IMR-90 (cell line): ENCODE data around the gene CYRIA.

Experiments used
- CEBPB ChIP-seq: IDR thresholded peaks from 2 replicates; pipeline ENCODE4 v1.6.1; 2012; ENCODE audit warnings: low read depth, low read length, improper control_type of control experiment
- MAFK ChIP-seq: IDR thresholded peaks from 2 replicates; pipeline ENCODE4 v1.6.1; 2012; ENCODE audit warnings: low read depth, low read length, improper control_type of control experiment
- MXI1 ChIP-seq: IDR thresholded peaks from 2 replicates; pipeline ENCODE4 v1.6.1; 2012; ENCODE audit warnings: low read depth, mild to moderate bottlenecking, low read length, moderate library complexity, borderline replicate concordance
- POLR2A ChIP-seq: IDR thresholded peaks from 2 replicates; pipeline ENCODE4 v1.6.1; 2012; ENCODE audit warnings: mild to moderate bottlenecking, low read depth, low read length
- RAD21 ChIP-seq: IDR thresholded peaks from 2 replicates; pipeline ENCODE4 v1.6.1; 2012; ENCODE audit warnings: low read length, improper control_type of control experiment
- SMC3 ChIP-seq: fragments of 150-350 bp; IDR thresholded peaks from 2 replicates; pipeline ENCODE4 v1.6.1; 2016; ENCODE audit warnings: low read depth, mild to moderate bottlenecking, antibody characterized with exemption, low read length, moderate library complexity
- TF ChIP-seq, protein P1 (sequence below): conservative IDR thresholded peaks from 2 replicates; pipeline ENCODE4 v1.5.1; 2012; ENCODE audit warnings: mild to moderate bottlenecking, low read depth, low read length, improper control_type of control experiment
- TF ChIP-seq, protein P2 (sequence below): fragments of 150-350 bp; IDR thresholded peaks from 2 replicates; pipeline ENCODE4 v1.6.1; 2017; ENCODE audit warnings: mild to moderate bottlenecking, antibody characterized with exemption, low read length, low read depth

DNA sequence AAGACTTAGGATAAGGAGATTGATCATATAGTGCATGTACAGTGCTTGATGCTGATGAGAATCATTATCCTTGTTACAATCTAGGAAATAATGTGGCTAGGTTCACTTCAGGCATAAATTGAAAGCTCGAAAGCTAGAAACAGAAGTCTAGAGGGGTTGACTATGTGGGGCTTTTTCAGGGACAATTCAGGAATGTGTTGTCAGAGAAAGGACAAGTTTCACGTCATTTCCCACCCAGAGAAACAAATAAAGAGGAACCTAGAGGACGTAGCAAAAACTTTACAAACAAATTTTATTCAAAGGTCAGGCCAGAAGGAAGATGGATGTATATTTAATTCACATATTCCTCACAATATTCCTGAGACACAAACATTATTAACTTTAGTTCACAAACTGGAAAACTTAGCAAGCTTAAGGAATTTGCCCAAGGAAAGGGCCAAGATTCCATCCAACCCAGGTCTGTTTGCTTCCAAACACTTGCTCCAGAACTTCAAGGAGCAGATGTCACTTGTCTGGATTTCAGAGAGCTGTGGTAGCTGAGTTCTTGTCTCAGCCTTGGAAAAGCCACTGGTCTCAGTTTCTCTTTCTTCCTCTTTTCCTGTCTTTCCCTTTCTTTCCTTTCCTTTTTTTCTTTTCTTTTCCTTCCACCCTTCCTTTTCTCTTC lies 7.4 kb downstream of the CYRIA start:
- TF ChIP-seq, protein P1, sequence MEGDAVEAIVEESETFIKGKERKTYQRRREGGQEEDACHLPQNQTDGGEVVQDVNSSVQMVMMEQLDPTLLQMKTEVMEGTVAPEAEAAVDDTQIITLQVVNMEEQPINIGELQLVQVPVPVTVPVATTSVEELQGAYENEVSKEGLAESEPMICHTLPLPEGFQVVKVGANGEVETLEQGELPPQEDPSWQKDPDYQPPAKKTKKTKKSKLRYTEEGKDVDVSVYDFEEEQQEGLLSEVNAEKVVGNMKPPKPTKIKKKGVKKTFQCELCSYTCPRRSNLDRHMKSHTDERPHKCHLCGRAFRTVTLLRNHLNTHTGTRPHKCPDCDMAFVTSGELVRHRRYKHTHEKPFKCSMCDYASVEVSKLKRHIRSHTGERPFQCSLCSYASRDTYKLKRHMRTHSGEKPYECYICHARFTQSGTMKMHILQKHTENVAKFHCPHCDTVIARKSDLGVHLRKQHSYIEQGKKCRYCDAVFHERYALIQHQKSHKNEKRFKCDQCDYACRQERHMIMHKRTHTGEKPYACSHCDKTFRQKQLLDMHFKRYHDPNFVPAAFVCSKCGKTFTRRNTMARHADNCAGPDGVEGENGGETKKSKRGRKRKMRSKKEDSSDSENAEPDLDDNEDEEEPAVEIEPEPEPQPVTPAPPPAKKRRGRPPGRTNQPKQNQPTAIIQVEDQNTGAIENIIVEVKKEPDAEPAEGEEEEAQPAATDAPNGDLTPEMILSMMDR, result no peak
- no peak for TF ChIP-seq MAFK
- no peak for TF ChIP-seq POLR2A
- TF ChIP-seq CEBPB, result no peak
- TF ChIP-seq, protein P2, sequence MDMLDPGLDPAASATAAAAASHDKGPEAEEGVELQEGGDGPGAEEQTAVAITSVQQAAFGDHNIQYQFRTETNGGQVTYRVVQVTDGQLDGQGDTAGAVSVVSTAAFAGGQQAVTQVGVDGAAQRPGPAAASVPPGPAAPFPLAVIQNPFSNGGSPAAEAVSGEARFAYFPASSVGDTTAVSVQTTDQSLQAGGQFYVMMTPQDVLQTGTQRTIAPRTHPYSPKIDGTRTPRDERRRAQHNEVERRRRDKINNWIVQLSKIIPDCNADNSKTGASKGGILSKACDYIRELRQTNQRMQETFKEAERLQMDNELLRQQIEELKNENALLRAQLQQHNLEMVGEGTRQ, result no peak
- TF ChIP-seq RAD21, result no peak
- TF ChIP-seq MXI1, result no peak
- TF ChIP-seq SMC3, result no peak
